GM10248 (cell line): ENCODE measurements around the gene FOXJ1.

Experiments
- CTCF ChIA-PET: fragments of 300-600 bp; sonication (Branson Sonifier 250); formaldehyde crosslinking; extraction: SDS; loops from one replicate; lab custom pipeline; 2021; ENCODE audit warnings: antibody characterized with exemption; lab: Yijun Ruan, JAX
- POLR2A ChIA-PET: fragments of 350-650 bp; sonication (Branson Sonifier 250); formaldehyde crosslinking; extraction: SDS; loops from one replicate; lab custom pipeline; 2020; ENCODE audit warnings: antibody characterized with exemption; lab: Yijun Ruan, JAX
- DNase-seq: peaks from one replicate; pipeline ENCODE4 v3.0.0; 2012; ENCODE audit errors: extremely low spot score
- TF ChIP-seq, protein P1 (sequence below): IDR thresholded peaks from 2 replicates; pipeline ENCODE4 v1.5.1; 2012; ENCODE audit warnings: mild to moderate bottlenecking, low read depth; ENCODE audit errors: extremely low read depth, missing control alignments, control extremely low read depth

The FOXJ1 gene

DNA sequence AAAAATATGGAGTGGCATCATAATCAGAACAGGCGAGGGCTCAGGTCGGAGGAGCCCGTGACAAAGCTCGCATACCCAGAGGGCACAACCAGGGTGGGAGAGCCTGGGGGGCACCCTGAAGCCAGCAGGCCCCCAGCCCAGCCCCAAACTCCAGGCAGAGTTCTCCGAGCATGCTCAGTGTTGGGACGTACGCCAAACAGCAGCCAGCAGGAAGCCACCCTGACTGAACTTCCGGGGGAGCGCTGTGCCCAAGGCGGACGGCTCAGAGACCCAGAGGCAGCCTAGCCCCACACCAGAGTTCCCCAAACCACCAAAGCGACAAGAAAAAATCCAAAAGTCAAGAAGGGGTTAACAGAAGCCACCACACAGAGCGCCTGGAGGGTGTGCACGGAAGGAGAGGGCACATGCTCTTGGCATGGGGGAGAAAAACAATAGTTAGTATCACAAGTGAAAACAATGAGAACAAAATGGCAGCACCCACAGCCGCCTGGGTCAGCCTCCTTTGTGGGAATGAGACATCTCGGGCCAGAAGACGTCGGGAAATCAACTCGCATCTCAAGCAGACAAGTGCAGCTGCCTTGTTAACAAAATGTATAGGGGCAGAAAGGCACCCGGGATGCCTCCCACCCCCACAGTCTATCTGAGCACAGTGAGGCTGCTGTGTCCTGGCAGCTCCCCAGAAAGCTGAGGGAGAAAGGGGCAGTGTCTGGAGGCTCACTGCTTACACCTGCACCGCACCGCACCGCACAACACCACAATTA is 49.3 kb downstream of the FOXJ1 start:
- no peak for DNase-seq
- CTCF ChIA-PET: interaction anchor here (1.6 kb wide), 1 partner anchor 34 kb away, joined by 4 read pairs; no protein-coding TSS in a partner anchor
- TF ChIP-seq, protein P1, sequence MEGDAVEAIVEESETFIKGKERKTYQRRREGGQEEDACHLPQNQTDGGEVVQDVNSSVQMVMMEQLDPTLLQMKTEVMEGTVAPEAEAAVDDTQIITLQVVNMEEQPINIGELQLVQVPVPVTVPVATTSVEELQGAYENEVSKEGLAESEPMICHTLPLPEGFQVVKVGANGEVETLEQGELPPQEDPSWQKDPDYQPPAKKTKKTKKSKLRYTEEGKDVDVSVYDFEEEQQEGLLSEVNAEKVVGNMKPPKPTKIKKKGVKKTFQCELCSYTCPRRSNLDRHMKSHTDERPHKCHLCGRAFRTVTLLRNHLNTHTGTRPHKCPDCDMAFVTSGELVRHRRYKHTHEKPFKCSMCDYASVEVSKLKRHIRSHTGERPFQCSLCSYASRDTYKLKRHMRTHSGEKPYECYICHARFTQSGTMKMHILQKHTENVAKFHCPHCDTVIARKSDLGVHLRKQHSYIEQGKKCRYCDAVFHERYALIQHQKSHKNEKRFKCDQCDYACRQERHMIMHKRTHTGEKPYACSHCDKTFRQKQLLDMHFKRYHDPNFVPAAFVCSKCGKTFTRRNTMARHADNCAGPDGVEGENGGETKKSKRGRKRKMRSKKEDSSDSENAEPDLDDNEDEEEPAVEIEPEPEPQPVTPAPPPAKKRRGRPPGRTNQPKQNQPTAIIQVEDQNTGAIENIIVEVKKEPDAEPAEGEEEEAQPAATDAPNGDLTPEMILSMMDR: no peak
- POLR2A ChIA-PET: no interaction called here

DNA sequence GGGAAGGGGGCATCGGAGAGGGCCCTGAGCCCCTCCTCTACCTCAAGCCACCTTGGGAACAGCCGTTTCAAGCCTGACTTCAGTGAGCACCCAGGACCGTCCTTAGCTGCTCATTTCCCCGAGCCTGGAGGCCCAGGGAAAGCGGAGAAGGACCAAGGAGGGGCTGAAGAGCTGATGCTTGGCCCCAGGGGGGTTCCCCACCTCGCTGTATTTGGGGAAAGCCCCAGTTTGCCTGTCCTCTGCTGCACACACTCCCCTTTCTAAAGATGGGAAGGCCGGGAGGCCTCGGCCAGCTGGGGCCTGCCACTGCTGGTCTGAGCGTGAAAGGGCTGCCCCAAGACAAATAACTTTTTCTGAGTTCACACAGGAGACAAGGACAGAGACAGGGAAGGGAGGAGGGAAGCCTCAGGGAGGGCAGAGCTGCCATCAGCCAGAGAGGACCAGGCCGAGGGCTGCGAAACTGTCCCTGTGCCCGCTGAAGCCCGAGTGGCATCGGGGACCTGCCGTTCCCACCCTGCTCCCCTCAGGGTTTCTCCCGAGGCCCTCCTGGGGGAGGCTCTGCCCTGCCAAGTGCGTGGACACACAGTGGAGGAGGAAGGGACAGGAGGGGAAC is 50.4 kb downstream of the FOXJ1 start:
- ChIA-PET CTCF (interaction anchor here (1.3 to 1.8 kb wide), 2 partner anchors 189 to 307 kb away, joined by 5 to 7 read pairs; no protein-coding TSS in a partner anchor), POLR2A (no interaction called here)
- TF ChIP-seq, protein P1: no peak
- no peak for DNase-seq

DNA sequence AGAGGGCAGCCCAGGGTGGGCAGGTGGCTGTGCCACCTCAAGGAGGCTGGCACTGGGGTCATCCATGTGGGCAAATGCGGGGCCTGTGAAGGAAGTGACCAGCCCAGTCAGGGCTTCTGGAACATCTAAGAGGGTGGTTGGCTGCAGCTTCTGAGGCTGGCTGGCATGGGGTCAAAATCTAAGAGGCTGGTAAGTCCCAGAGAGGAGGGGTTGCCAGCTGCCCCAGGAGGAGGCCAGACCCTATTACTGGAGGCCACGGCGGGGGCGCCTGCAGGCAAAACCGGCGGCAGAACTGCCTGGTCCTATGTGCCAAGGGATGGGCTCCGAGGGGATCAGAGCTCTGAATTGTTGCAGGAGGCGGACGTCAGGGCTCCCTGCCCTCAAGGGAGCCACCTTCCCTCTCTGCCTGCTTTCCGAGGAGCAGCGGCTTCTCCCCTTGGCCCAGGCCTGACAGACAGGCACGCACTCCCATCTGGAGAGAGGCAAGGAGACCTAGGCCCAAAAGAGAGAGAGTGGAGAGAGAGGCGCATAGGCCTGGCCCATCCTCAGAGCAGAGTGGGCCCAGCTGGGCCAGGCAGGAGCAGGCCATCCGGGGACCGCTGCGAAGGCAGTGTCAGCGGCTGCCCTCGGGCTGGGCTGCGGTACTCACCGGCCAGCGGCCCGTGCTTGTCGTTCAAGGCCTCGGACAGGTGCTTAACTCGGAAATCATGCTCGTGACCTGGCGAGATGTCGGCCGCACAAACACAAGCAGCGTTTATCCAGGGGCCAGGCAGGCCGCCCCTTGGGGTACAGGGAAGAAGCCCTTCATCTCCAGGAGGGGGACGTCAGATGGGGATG is 51.1 kb downstream of the FOXJ1 start:
- no peak for DNase-seq
- POLR2A ChIA-PET: no interaction called here
- CTCF ChIA-PET: interaction anchor here (1.3 to 1.8 kb wide), 2 partner anchors 190 to 308 kb away, joined by 5 to 7 read pairs; no protein-coding TSS in a partner anchor
- TF ChIP-seq, protein P1: no peak

- DNase-seq: no peak
- ChIA-PET CTCF (interaction anchor here (1.3 to 1.8 kb wide), 2 partner anchors 191 to 309 kb away, joined by 5 to 7 read pairs; no protein-coding TSS in a partner anchor), POLR2A (interaction anchor here (0.6 kb wide), 1 partner anchor 46 kb away, joined by 3 read pairs; no protein-coding TSS in a partner anchor)
- TF ChIP-seq, protein P1: no peak
Measured at GRCh38 chr17:76088868-76089576, 52.0 kb downstream of the FOXJ1 start.

- DNase-seq: no peak
- ChIA-PET CTCF (interaction anchor here (1.8 kb wide), 1 partner anchor 192 kb away, joined by 7 read pairs; no protein-coding TSS in a partner anchor), POLR2A (interaction anchor here (0.6 kb wide), 1 partner anchor 46 kb away, joined by 3 read pairs; no protein-coding TSS in a partner anchor)
- TF ChIP-seq, protein P1: no peak
Measured at GRCh38 chr17:76088041-76088867, 52.8 kb downstream of the FOXJ1 start.
